ENCODE data around the gene IL4I1.

Gene IL4I1

GRCh38 chr19:49877020-49877878 lies 19.4 kb downstream of the IL4I1 start, which contains the start of the genes AKT1S1 and TBC1D17:
AKT1S1 (minus strand) TSS chr19:49877355; CDS start chr19:49873295, 4,060 bp downstream.
TBC1D17 (plus strand) TSS chr19:49877702; CDS start chr19:49877724, 22 bp downstream.
- no peak; the same call in 1 of the 2 replicates for TF ChIP-seq TCF12 (IDR thresholded peaks at IDR 0.05; ENCODE audit: low read depth)
- peak; percentile 95 for TF ChIP-seq MAX (IDR thresholded peaks at IDR 0.05)
- TF ChIP-seq NFIC (IDR thresholded peaks at IDR 0.05), result peak; percentile 95
- TF ChIP-seq TAF1 (IDR thresholded peaks at IDR 0.05; ENCODE audit: low read depth), result peak; percentile 62
- TF ChIP-seq CREB1 (IDR thresholded peaks at IDR 0.05; ENCODE audit: low read depth), result peak; percentile 92
- 0 out of 2 replicates have a peak, but pooled peaks have one; percentile 12 for TF ChIP-seq FOXM1 (IDR thresholded peaks at IDR 0.05; ENCODE audit: borderline replicate concordance, low read depth)
- TF ChIP-seq RAD21 (IDR thresholded peaks at IDR 0.05; ENCODE audit: low read depth), result no peak
- 0 out of 2 replicates have a peak, but pooled peaks have one; percentile 16 for TF ChIP-seq TEAD4 (IDR thresholded peaks at IDR 0.05)
- peak; percentile 95 for TF ChIP-seq YY1 (IDR thresholded peaks at IDR 0.05; ENCODE audit: low read depth)
- TF ChIP-seq EP300 (IDR thresholded peaks at IDR 0.05; ENCODE audit: borderline replicate concordance), result no peak
- TF ChIP-seq EGR1 (IDR thresholded peaks at IDR 0.05), result peak; percentile 92
- TF ChIP-seq USF1 (IDR thresholded peaks at IDR 0.05), result peak; percentile 99
- no peak for TF ChIP-seq CEBPB (IDR thresholded peaks at IDR 0.05)
- TF ChIP-seq REST (IDR thresholded peaks at IDR 0.05; ENCODE audit: low read depth), result no peak
- no peak for TF ChIP-seq ZBTB7A (IDR thresholded peaks at IDR 0.05; ENCODE audit: low read depth)

GRCh38 chr19:49876422-49877019 lies 20.2 kb downstream of the IL4I1 start:
- no peak for TF ChIP-seq RAD21 (IDR thresholded peaks at IDR 0.05; ENCODE audit: low read depth)
- TF ChIP-seq FOXM1 (IDR thresholded peaks at IDR 0.05; ENCODE audit: borderline replicate concordance, low read depth), result no peak
- peak; percentile 86 for TF ChIP-seq MAX (IDR thresholded peaks at IDR 0.05)
- peak; percentile 85 for TF ChIP-seq USF1 (IDR thresholded peaks at IDR 0.05)
- TF ChIP-seq TAF1 (IDR thresholded peaks at IDR 0.05; ENCODE audit: low read depth), result peak; percentile 43
- peak; percentile 41; the same call in 1 of the 2 replicates for TF ChIP-seq CEBPB (IDR thresholded peaks at IDR 0.05)
- peak; percentile 97 for TF ChIP-seq EGR1 (IDR thresholded peaks at IDR 0.05)
- TF ChIP-seq EP300 (IDR thresholded peaks at IDR 0.05; ENCODE audit: borderline replicate concordance), result peak; percentile 36; the same call in 1 of the 2 replicates
- no peak for TF ChIP-seq REST (IDR thresholded peaks at IDR 0.05; ENCODE audit: low read depth)
- no peak; the same call in 1 of the 2 replicates for TF ChIP-seq TEAD4 (IDR thresholded peaks at IDR 0.05)
- peak; percentile 23; the same call in 1 of the 2 replicates for TF ChIP-seq TCF12 (IDR thresholded peaks at IDR 0.05; ENCODE audit: low read depth)
- peak; percentile 92 for TF ChIP-seq CREB1 (IDR thresholded peaks at IDR 0.05; ENCODE audit: low read depth)
- no peak for TF ChIP-seq NFIC (IDR thresholded peaks at IDR 0.05)
- TF ChIP-seq ZBTB7A (IDR thresholded peaks at IDR 0.05; ENCODE audit: low read depth), result no peak
- TF ChIP-seq YY1 (IDR thresholded peaks at IDR 0.05; ENCODE audit: low read depth), result peak; percentile 99

GRCh38 chr19:49875857-49876421 lies 20.7 kb downstream of the IL4I1 start:
- TF ChIP-seq ZBTB7A (IDR thresholded peaks at IDR 0.05; ENCODE audit: low read depth) (peak; percentile 68; the same call in 1 of the 2 replicates), EGR1 (IDR thresholded peaks at IDR 0.05) (no peak), CREB1 (IDR thresholded peaks at IDR 0.05; ENCODE audit: low read depth) (no peak), MAX (IDR thresholded peaks at IDR 0.05) (no peak)

- TF ChIP-seq RAD21 (IDR thresholded peaks at IDR 0.05; ENCODE audit: low read depth) (no peak), YY1 (IDR thresholded peaks at IDR 0.05; ENCODE audit: low read depth) (no peak), ZBTB7A (IDR thresholded peaks at IDR 0.05; ENCODE audit: low read depth) (no peak), NFIC (IDR thresholded peaks at IDR 0.05) (no peak), EGR1 (IDR thresholded peaks at IDR 0.05) (no peak), MAX (IDR thresholded peaks at IDR 0.05) (no peak), REST (IDR thresholded peaks at IDR 0.05; ENCODE audit: low read depth) (no peak), TAF1 (IDR thresholded peaks at IDR 0.05; ENCODE audit: low read depth) (no peak), USF1 (IDR thresholded peaks at IDR 0.05) (no peak), FOXM1 (IDR thresholded peaks at IDR 0.05; ENCODE audit: borderline replicate concordance, low read depth) (no peak), TCF12 (IDR thresholded peaks at IDR 0.05; ENCODE audit: low read depth) (no peak), EP300 (IDR thresholded peaks at IDR 0.05; ENCODE audit: borderline replicate concordance) (no peak), CREB1 (IDR thresholded peaks at IDR 0.05; ENCODE audit: low read depth) (no peak), CEBPB (IDR thresholded peaks at IDR 0.05) (no peak), TEAD4 (IDR thresholded peaks at IDR 0.05) (no peak)
Measured at GRCh38 chr19:49875177-49875576, 21.5 kb downstream of the IL4I1 start.

Data from Ishikawa (cell line).